Suprapubic skin (tissue), 3 donors: Measurements from ENCODE around the gene KTI12.
"Not testable (repeated sequence)": the region's sequence is repeated elsewhere in the genome, so short reads cannot be mapped to it uniquely, and the experiment has no call there.

Source experiments
- CTCF ChIP-seq, 2 donors: fragments of 200-600 bp in 1 of 2; fragments of 450-650 bp in 1 of 2; sonication (generic) in 1 of 2; IDR thresholded peaks; one replicate each; pipeline ENCODE4 v1.5.1; 2016 to 2019; ENCODE audit warnings: antibody characterized with exemption in 2 of 2, mild to moderate bottlenecking in 1 of 2, moderate library complexity in 1 of 2
- POLR2AphosphoS5 ChIP-seq, 3 donors: sonication (generic); formaldehyde crosslinking; IDR thresholded peaks; one replicate each; pipeline ENCODE4 v1.6.1; 2017; ENCODE audit warnings: antibody characterized with exemption in 3 of 3

GRCh38 chr1:52005548-52005947 lies 28.1 kb downstream of the KTI12 start:
- TF ChIP-seq POLR2AphosphoS5, CTCF (IDR thresholded peaks at IDR 0.05): not testable (repeated sequence)
